HG03575 (cell line): ENCODE results near the gene MMGT1.

Experiments used
- ATAC-seq: cut with Tn5 transposase; IDR thresholded peaks from one replicate; pipeline ENCODE4 v1.9.1; 2021; ENCODE audit not compliant: unreplicated experiment, insufficient number of reproducible peaks, low FRiP score; ENCODE audit errors: extremely low read depth

MMGT1 gene

DNA sequence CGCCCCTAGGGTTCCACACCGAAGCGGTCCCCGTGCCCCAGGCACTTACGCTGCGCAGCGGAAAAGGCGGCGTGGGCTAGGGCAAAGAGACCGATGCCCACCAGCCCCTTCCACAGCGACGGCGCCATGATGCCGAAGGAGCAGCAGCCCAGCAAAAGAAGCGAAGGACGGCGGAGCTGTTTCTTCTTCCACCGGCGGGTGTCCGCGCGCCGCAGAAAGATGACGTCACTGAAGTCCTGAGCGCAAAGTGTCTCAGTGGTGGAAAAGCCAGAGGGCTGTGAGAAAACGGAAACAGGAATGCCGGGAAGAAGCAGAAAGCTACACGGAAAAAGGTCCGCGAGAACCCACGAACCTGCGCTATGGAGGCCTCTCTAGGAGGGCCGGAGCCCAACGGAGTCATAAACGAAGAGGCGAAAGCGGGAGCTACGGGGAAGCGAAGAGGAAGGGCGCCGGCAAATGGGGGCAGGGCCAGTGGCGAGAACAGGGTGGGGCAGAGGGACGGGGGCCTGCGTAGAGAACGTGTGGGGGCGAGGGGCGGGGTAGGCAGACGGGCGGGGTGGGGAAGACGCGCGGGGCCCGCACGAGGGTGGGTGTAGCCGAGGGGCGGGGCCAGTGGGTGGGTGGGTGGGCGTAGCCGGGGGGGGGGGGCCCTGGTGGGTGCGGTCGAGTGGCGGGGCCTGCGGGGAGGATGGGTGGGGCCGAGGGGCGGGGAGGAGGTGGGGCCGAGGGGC is at the start of gene MMGT1:
Gene MMGT1, minus strand, starts transcription at position 441 of the 731 bp plus-strand sequence. Its CDS starts 313 bp downstream, at position 128.
- ATAC-seq: no peak

DNA sequence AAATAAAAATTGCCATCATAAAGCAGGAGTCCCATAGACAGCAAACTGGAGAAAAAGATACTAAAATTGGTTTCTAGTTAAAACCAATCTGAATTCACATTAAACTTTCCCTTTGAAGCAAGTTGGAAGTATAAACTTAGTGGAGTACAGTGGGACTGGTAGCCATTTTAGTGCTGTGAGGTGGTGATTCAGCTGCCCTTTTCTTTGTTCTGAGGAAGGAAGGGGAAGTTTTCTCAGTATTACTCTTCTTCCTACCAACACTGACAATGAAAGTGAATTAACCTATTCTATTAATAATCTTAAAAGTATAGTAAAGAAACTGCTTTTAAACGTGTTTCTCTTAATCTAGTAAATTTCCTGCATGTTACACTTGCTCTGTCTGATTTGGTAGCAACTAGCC is 48.1 kb upstream of the MMGT1 start:
- no peak for ATAC-seq

- no peak for ATAC-seq
These were observed 47.4 kb upstream of the MMGT1 start for GRCh38 chrX:136021160-136021559.

DNA sequence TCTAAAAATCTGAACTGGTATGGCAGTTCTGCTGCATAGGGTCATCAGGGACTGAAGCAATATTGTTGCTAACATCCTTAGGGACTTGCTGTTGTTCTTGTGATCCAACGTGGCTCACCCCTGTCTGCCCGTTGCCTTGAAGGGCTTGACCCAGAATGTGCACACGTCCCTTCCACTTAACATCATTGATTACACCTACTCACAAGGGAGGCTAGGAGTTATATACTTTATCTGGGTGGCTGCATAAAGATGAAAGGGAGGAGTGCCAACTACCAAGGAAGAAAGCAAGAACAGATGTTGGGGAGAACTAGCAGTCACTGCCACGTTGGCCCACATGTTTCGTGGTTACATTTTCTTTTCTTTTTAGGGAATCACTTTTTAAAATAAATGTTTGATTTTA is 45.4 kb upstream of the MMGT1 start:
- no peak for ATAC-seq

- no peak for ATAC-seq
These were observed 43.1 kb upstream of the MMGT1 start for GRCh38 chrX:136016881-136017280.

- ATAC-seq: no peak
These were observed 41.2 kb upstream of the MMGT1 start for GRCh38 chrX:136015016-136015415.

GRCh38 chrX:135988245-135988644 is 14.5 kb upstream of the MMGT1 start:
- no peak for ATAC-seq

GRCh38 chrX:135985973-135986310 is 12.2 kb upstream of the MMGT1 start:
- no peak for ATAC-seq

DNA sequence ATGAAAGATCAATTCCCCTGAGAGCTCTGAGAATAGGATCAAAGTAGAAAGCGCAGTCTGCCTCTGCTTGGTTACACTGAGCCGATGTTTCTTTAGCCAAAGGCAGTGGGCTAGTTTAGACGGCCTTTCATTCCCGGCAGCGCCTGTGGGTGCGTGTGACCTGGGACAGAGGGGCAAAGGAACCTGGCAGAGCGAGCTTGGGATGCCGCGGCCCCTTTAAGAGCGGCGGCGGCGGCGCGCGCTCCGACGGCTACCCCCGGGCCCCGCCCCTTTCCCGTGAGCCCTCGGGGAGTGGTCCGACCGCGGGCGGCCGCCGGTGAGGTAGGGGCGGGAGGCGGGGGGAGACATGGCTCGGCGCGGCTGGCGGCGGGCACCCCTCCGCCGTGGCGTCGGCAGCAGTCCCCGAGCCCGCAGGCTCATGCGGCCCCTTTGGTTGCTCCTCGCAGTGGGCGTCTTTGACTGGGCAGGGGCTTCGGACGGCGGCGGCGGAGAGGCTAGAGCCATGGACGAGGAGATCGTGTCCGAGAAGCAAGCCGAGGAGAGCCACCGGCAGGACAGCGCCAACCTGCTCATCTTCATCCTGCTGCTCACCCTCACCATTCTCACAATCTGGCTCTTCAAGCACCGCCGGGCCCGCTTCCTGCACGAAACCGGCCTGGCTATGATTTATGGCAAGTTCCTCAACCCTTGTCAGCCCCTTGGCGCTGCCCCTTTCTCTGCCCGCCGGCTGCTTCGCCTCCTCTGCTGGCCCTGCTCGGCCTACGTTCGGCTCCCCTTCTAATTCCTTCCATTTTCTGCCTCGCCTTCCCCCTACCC is 11.6 kb upstream of the MMGT1 start, which contains the start of gene SLC9A6:
Gene SLC9A6, plus strand, starts transcription at position 279 of the 816 bp plus-strand sequence. Its CDS starts 224 bp downstream, at position 503.
- ATAC-seq: no peak

DNA sequence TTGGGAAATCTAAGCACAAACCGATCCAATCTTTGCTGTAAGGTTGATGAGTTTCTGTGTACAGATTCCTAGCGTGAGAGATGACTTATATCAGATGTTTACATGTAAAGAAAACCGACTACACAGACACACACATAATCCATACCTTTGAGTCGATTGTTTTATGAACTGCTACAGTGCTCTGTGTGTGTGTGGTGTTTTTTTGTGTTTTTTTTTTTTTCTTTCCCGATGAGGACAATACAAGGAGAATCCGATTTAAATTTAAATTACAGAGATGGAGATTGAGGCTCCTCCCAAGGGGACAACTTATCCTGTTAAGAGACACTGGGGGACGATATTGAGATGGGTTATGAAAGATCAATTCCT is 11.0 kb upstream of the MMGT1 start:
- no peak for ATAC-seq

GRCh38 chrX:135984256-135984655 is 10.5 kb upstream of the MMGT1 start:
- ATAC-seq: no peak

- no peak for ATAC-seq
These were observed 9.1 kb upstream of the MMGT1 start for GRCh38 chrX:135982860-135983259.

- ATAC-seq: no peak
These were observed 7.9 kb upstream of the MMGT1 start for GRCh38 chrX:135981668-135982067.

DNA sequence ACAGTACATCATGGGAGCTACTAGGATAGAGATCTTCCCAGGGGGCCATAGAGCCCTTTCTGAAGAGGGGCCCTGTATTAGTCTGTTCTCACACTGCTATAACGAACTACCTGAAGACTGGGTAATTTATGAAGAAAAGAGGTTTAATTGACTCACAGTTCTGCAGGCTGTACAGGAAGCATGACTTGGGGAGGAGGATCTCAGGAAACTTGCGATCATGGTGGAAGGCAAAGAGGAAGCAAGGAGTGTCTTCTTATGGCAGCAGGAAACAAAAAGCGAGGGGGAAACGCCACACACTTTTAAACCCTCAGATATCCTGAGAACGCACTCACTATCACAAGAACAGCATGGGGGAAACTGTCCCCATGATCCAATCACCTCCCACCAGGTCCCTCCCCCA is 7.2 kb upstream of the MMGT1 start:
- ATAC-seq: no peak

DNA sequence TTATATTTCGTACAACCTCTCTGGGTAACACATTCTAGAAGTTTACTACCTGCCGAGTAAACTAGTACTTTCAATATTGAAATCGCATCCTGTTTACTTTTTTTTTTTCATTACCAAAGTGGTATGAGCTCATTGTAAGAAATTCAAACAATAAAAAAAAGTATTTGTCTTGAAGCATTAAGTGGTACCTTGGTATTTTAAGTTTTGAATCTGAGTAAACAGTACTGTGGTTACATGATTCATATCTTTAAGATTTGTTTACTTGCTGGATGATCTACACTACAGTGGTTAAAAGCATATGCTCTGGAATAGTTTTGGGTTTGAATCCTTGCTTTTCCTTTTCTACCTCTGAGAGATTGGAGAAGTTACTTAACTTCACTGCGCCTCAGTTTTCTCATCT is 3.8 kb upstream of the MMGT1 start:
- ATAC-seq: no peak

DNA sequence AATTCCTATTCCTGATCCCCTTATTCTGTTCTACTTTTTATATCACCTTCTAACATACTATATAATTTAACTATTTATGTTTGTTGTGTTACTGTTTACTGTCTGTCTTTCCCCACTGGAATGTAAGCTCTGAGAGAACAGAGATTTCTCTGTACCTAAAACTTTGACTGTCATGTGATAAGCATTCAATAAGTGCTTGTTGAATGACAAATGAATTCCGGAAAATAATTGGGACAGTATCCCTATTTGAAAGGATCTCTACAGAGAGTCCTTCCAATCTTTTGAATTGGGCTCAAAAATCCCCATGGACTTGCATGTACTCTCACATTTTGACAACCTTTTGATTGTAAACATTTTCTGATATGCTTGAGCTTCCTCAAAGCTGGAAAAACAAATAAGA is 1.6 kb upstream of the MMGT1 start:
- ATAC-seq: no peak

DNA sequence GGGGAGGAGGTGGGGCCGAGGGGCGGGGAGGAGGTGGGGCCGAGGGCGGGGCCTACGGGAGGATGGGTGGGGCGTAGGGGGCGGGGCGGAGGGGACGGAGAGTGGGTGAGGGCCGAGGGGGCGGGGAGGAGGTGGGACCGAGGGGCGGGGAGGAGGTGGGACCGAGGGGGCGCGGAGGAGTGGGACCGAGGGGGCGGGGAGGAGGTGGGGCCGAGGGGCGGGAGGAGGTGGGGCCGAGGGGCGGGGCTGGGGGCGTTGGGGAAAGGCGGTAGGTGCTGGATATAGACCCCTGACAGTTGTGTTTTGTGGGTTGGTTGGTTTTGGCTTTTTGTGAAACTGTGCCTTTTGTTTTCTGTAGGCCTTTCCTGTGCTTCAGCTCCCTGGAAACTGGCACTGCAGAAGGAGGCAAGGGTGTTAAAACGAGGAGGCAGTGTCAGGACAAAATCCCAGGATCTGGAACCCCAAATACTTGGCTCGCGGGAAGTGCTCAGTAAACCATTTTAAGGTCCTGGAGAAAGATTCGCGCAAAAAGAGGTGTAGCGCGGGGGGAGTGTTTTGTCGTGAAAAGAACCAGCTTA is 580 bp upstream of the MMGT1 start:
- ATAC-seq: no peak

- no peak for ATAC-seq
These were observed 702 bp downstream of the MMGT1 start for GRCh38 chrX:135973025-135973547.

- ATAC-seq: no peak
These were observed 22.5 kb downstream of the MMGT1 start for GRCh38 chrX:135951291-135951690.

DNA sequence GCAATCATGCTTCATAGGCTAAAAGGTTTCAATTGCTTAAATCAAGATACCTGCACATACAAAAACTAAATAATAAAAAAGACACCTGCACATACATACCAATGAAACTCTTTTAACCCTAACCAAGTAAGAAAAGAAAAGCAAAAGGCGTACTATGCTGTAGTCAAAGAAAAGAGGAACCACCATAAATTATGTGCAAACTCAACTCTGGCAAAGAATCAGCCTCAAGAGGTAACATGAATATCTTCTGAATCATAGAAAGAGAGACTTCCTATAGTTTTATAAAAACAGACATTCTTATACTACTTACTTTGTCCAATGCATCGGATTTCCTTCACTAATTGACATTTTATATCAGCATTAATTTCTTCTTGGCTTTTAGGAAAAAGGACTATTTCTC is 29.3 kb downstream of the MMGT1 start:
- ATAC-seq: no peak
